Measurements from ENCODE around the gene DIO2.

The DIO2 gene

DNA sequence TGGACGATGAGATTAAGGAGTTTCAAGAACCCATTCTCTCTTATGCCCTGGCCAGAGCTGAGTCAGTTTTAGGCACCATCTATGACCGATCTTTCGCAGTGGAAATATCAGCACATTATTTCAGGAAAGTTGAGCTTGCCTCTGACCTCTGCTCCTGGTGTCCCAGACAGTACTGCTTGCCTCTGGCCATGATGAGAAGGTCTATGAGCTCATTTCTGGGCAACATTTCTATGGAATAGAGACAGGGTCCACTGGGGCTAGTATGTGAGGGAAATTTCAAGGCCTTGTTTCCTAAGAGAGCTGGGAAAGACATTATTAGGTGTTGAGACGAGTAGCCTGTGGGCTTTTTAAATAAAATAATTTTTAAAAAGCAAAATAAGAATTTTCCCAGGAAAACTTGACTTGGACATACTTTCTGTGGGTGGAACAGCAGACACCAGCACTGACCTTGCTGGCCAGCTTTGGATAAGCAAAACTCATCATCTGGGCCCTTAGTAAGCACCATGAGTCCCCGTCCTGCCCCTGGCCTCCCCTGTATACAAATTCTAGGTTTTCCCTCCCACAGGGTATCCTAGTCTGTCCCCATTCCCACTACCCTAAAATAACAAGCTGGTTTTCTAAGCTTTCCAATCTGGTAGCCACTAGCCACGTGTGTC is 43.4 kb downstream of the DIO2 start:
- no peak for DNase-seq

DNA sequence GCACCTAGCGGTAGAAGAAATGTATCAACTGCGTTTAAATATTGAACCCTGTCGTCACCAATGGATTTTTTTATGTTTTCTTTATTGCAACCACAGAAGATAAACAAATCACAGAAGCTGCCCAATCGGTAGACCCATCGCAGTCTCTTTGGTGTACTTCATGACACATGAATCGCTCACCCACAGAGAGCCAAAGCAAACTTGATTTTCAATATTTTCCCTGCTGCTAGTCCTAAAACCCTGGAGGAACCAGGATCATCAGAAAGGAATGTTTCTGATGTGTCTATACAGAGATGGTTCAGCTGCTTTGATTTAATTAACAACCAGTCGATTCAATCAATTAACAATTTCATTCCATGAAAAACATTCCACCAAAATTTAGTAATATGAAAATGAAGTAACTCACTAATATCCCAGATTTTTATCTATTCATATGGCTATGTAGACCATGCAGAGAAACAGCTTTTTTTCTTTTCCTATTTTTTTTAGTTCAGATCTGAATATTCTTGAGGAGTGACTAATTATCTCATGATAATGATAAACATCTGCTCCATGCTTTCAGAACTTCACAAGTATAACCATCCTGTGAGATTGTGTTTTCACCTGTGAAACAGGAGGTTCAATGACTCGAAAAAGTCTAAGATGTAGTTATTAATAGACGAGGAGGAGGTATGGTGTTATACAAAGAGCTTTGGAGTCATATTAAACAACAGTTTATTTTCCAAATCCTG is 46.1 kb downstream of the DIO2 start:
- no peak for DNase-seq

DNA sequence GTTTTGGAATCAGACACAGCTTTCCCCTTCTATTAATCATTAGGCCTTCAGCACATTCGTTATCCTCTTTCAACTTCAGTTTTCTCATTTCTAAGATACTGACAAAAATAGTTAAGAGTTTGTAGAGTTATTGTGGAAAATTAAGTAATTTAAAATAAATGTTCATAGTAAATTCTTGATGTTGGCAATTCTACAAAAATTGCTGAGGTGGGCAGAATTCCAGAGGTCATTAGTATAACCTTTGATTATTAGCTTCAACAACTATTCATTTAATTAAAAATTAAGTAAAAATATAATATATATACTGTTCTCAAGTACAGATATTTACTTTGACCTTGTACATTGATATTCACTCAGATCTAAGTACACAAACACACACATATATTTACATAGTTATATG is 58.5 kb downstream of the DIO2 start:
- DNase-seq, result no peak

GRCh38 chr14:80152166-80152565 is 59.1 kb downstream of the DIO2 start:
- DNase-seq, result no peak

- no peak for DNase-seq
Observed at GRCh38 chr14:80150301-80150700, 61.0 kb downstream of the DIO2 start.

All from NCI-H1417 treated with DMSO at 0.1 percent for 48 hours (cell line).